CD4-positive, alpha-beta T cell treated with Interleukin-6 at 100 ng/mL for 8 hours (primary cell): ENCODE results near the gene KRTAP4-6.
"Not testable (repeated sequence)": the region's sequence is repeated elsewhere in the genome, so short reads cannot be mapped to it uniquely, and the experiment has no call there.

ENCODE experiments used
- DNase-seq: peaks from one replicate; pipeline ENCODE4 v3.0.0-alpha.2; 2020; ENCODE audit warnings: mixed read lengths, low spot score

KRTAP4-6 gene

GRCh38 chr17:41140360-41141131 is at the start of gene KRTAP4-6:
Gene KRTAP4-6 (minus strand): TSS chr17:41140544. CDS start chr17:41140487, 57 bp downstream.
- no peak for DNase-seq

GRCh38 chr17:41189837-41190318 is 49.5 kb upstream of the KRTAP4-6 start, which contains the start of gene KRTAP9-1:
Gene KRTAP9-1 (plus strand): TSS chr17:41189887. CDS start chr17:41189887, 0 bp downstream.
- not testable (repeated sequence) for DNase-seq

- no peak for DNase-seq
Observed at GRCh38 chr17:41186872-41187271, 46.5 kb upstream of the KRTAP4-6 start.

GRCh38 chr17:41185001-41185400 is 44.7 kb upstream of the KRTAP4-6 start:
- no peak for DNase-seq

- no peak for DNase-seq
Observed at GRCh38 chr17:41184480-41184961, 44.2 kb upstream of the KRTAP4-6 start, which contains the start of gene KRTAP4-1. Gene KRTAP4-1 (minus strand): TSS chr17:41184911. CDS start chr17:41184854, 57 bp downstream.

- no peak for DNase-seq
Observed at GRCh38 chr17:41178843-41179616, 38.7 kb upstream of the KRTAP4-6 start.

- DNase-seq: no peak
Observed at GRCh38 chr17:41178341-41178740, 38.0 kb upstream of the KRTAP4-6 start.

- DNase-seq: no peak
Observed at GRCh38 chr17:41177727-41178271, 37.5 kb upstream of the KRTAP4-6 start, which contains the start of gene KRTAP4-2. Gene KRTAP4-2 (minus strand): TSS chr17:41178221. CDS start chr17:41178164, 57 bp downstream.

- DNase-seq: no peak
Observed at GRCh38 chr17:41176744-41177387, 36.5 kb upstream of the KRTAP4-6 start.

- DNase-seq: no peak
Observed at GRCh38 chr17:41171886-41172285, 31.5 kb upstream of the KRTAP4-6 start.

- DNase-seq: no peak
Observed at GRCh38 chr17:41168121-41168520, 27.8 kb upstream of the KRTAP4-6 start, which contains the start of gene KRTAP4-3. Gene KRTAP4-3 (minus strand): TSS chr17:41168221. CDS start chr17:41168172, 49 bp downstream.

- no peak for DNase-seq
Observed at GRCh38 chr17:41167561-41167960, 27.2 kb upstream of the KRTAP4-6 start.

GRCh38 chr17:41163828-41164227 is 23.5 kb upstream of the KRTAP4-6 start:
- DNase-seq: no peak

GRCh38 chr17:41160648-41161047 is 20.3 kb upstream of the KRTAP4-6 start, which contains the start of gene KRTAP4-4:
Gene KRTAP4-4 (minus strand): TSS chr17:41160748. CDS start chr17:41160691, 57 bp downstream.
- DNase-seq: no peak

GRCh38 chr17:41160190-41160589 is 19.8 kb upstream of the KRTAP4-6 start:
- DNase-seq: not testable (repeated sequence)

- no peak for DNase-seq
Observed at GRCh38 chr17:41153856-41154255, 13.5 kb upstream of the KRTAP4-6 start.

- no peak for DNase-seq
Observed at GRCh38 chr17:41151525-41151924, 11.2 kb upstream of the KRTAP4-6 start.

- DNase-seq: no peak
Observed at GRCh38 chr17:41150026-41150425, 9.7 kb upstream of the KRTAP4-6 start.

- DNase-seq: no peak
Observed at GRCh38 chr17:41149652-41149985, 9.3 kb upstream of the KRTAP4-6 start, which contains the start of gene KRTAP4-5. Gene KRTAP4-5 (minus strand): TSS chr17:41149825. CDS start chr17:41149767, 58 bp downstream.

GRCh38 chr17:41148971-41149651 is 8.8 kb upstream of the KRTAP4-6 start:
- not testable (repeated sequence) for DNase-seq
